ENCODE data around the gene ABI3BP. TPM values are rescaled to one million over a fixed set of nuclear protein-coding genes. Genes with fewer than 3 reads are reported as not detected.

The ABI3BP gene
- total RNA-seq, 2 experiments from 2014 or later: not detected

- H3K27me3 Mint-ChIP-seq: no peaks in the 10 kb centered on the region
- no peaks in the 10 kb centered on the region for H3K4me1 Mint-ChIP-seq (ENCODE audit: low read depth)
- no peak for DNase-seq
- Histone ChIP-seq H3K27ac (ENCODE audit: low read depth in 1 of 2, low read length in 2 of 2) (no peak overlapping the region), H3K4me1 (ENCODE audit: insufficient read depth, low read length) (no peaks in the 10 kb centered on the region), H3K36me3 (ENCODE audit: insufficient read depth, low read length) (no peaks in the 10 kb centered on the region), H3K27me3 (ENCODE audit: control insufficient read depth in 1 of 2, insufficient read depth in 2 of 2, low read length in 2 of 2) (peaks cover 0 to 4% of the 10 kb centered on the region in 2 experiments), H3K9me3 (ENCODE audit: control insufficient read depth in 1 of 2, insufficient read depth in 1 of 2, low read length in 2 of 2) (peaks cover 0 to 3% of the 10 kb centered on the region in 2 experiments), H3K4me3 (ENCODE audit: low read length) (no peak overlapping the region)
- intact Hi-C loops (cut with DNase I, micrococcal nuclease): no loop called here
- H3K9me3 Mint-ChIP-seq: no peaks in the 10 kb centered on the region
- no peak for TF ChIP-seq CTCF (IDR thresholded peaks at IDR 0.05)
- no peaks in the 10 kb centered on the region for H3K36me3 Mint-ChIP-seq (ENCODE audit: low read depth)
- ChIA-PET POLR2A (no interaction called here), CTCF (no interaction called here)
- H3K4me3 Mint-ChIP-seq: no peak overlapping the region
- no peak overlapping the region for H3K27ac Mint-ChIP-seq
- no peak for ATAC-seq (ENCODE audit: poor library complexity)
Observed at GRCh38 chr3:100911956-100912355, 81.3 kb downstream of the ABI3BP start.

GRCh38 chr3:100910986-100911385 is 82.2 kb downstream of the ABI3BP start:
- Histone ChIP-seq H3K27ac (ENCODE audit: low read depth in 1 of 2, low read length in 2 of 2) (no peak overlapping the region), H3K36me3 (ENCODE audit: insufficient read depth, low read length) (no peaks in the 10 kb centered on the region), H3K4me1 (ENCODE audit: insufficient read depth, low read length) (no peaks in the 10 kb centered on the region), H3K9me3 (ENCODE audit: control insufficient read depth in 1 of 2, insufficient read depth in 1 of 2, low read length in 2 of 2) (peaks cover 0 to 3% of the 10 kb centered on the region in 2 experiments), H3K4me3 (ENCODE audit: low read length) (no peak overlapping the region), H3K27me3 (ENCODE audit: control insufficient read depth in 1 of 2, insufficient read depth in 2 of 2, low read length in 2 of 2) (peaks cover 0 to 4% of the 10 kb centered on the region in 2 experiments)
- Mint-ChIP-seq H3K27me3 (no peaks in the 10 kb centered on the region), H3K9me3 (no peaks in the 10 kb centered on the region), H3K27ac (no peak overlapping the region), H3K4me3 (no peak overlapping the region), H3K4me1 (ENCODE audit: low read depth) (no peaks in the 10 kb centered on the region), H3K36me3 (ENCODE audit: low read depth) (no peaks in the 10 kb centered on the region)
- ChIA-PET CTCF (no interaction called here), POLR2A (no interaction called here)
- DNase-seq (no peak), ATAC-seq (ENCODE audit: poor library complexity) (no peak)
- TF ChIP-seq CTCF (IDR thresholded peaks at IDR 0.05): no peak
- intact Hi-C loops (cut with DNase I, micrococcal nuclease): no loop called here

GRCh38 chr3:100902572-100902971 is 90.6 kb downstream of the ABI3BP start:
- H3K27ac ChIP-seq (ENCODE audit: low read depth in 1 of 2, low read length in 2 of 2): no peak overlapping the region
- no peak overlapping the region for H3K4me3 ChIP-seq (ENCODE audit: low read length)
- Mint-ChIP-seq H3K4me1 (ENCODE audit: low read depth) (no peaks in the 10 kb centered on the region), H3K4me3 (no peak overlapping the region), H3K36me3 (ENCODE audit: low read depth) (no peaks in the 10 kb centered on the region), H3K9me3 (peaks cover 3% of the 10 kb centered on the region), H3K27ac (no peak overlapping the region), H3K27me3 (peaks cover 4% of the 10 kb centered on the region)
- POLR2A ChIA-PET: no interaction called here
- H3K27me3 ChIP-seq (ENCODE audit: control insufficient read depth in 1 of 2, insufficient read depth in 2 of 2, low read length in 2 of 2): no peaks in the 10 kb centered on the region
- intact Hi-C loops (cut with DNase I, micrococcal nuclease): no loop called here
- ATAC-seq (ENCODE audit: poor library complexity): no peak
- no peaks in the 10 kb centered on the region for H3K4me1 ChIP-seq (ENCODE audit: insufficient read depth, low read length)
- H3K36me3 ChIP-seq (ENCODE audit: insufficient read depth, low read length): no peaks in the 10 kb centered on the region
- DNase-seq: no peak
- no peak for TF ChIP-seq CTCF (IDR thresholded peaks at IDR 0.05)
- CTCF ChIA-PET: no interaction called here
- H3K9me3 ChIP-seq (ENCODE audit: control insufficient read depth in 1 of 2, insufficient read depth in 1 of 2, low read length in 2 of 2): no peaks in the 10 kb centered on the region

All from CD4-positive, alpha-beta T cell (primary cell).